ENCODE data around the gene LRRC10.

DNA sequence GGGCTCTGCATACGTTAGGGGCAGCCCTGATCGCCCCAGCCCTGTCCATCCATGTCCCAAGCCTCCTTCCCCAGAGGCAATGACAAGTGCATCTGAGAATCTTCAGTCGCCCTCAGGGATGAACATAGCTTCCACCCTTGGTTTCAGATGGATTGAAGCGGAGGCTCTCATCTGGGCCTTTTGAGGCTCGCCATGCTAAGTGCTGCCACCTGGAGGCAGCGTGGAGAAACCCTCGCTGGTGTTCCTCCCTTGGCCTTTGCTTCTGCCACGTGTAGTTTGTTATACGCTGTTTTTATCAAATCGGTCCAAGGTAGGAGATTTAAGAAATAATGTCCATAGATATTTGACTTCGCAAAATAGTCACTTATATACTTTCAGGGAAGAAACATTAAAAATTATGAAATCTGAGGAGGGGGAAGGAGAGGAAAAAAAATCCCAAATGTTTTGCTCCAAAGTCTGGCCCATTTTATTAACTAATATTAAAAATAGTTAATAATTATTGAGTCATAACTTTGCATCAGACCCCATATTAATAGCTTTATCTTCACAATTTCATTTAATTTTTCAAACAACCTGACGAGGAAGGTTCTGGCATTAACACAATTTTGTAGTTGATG is 28.8 kb upstream of the LRRC10 start:
- TF ChIP-seq, protein P1, sequence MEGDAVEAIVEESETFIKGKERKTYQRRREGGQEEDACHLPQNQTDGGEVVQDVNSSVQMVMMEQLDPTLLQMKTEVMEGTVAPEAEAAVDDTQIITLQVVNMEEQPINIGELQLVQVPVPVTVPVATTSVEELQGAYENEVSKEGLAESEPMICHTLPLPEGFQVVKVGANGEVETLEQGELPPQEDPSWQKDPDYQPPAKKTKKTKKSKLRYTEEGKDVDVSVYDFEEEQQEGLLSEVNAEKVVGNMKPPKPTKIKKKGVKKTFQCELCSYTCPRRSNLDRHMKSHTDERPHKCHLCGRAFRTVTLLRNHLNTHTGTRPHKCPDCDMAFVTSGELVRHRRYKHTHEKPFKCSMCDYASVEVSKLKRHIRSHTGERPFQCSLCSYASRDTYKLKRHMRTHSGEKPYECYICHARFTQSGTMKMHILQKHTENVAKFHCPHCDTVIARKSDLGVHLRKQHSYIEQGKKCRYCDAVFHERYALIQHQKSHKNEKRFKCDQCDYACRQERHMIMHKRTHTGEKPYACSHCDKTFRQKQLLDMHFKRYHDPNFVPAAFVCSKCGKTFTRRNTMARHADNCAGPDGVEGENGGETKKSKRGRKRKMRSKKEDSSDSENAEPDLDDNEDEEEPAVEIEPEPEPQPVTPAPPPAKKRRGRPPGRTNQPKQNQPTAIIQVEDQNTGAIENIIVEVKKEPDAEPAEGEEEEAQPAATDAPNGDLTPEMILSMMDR (IDR thresholded peaks at IDR 0.05; ENCODE audit: low read length): peak; percentile 93
- TF ChIP-seq EZH2 (IDR thresholded peaks at IDR 0.05; ENCODE audit: borderline replicate concordance, low read length): no peak

Measured in OCI-LY1 (cell line).